HG02885 (cell line): ENCODE results near the gene CCNYL1.

ENCODE experiments used
- ATAC-seq: cut with Tn5 transposase; IDR thresholded peaks from one replicate; pipeline ENCODE4 v1.9.1; 2021; ENCODE audit warnings: mild to moderate bottlenecking; ENCODE audit not compliant: unreplicated experiment, poor library complexity

CCNYL1 gene

DNA sequence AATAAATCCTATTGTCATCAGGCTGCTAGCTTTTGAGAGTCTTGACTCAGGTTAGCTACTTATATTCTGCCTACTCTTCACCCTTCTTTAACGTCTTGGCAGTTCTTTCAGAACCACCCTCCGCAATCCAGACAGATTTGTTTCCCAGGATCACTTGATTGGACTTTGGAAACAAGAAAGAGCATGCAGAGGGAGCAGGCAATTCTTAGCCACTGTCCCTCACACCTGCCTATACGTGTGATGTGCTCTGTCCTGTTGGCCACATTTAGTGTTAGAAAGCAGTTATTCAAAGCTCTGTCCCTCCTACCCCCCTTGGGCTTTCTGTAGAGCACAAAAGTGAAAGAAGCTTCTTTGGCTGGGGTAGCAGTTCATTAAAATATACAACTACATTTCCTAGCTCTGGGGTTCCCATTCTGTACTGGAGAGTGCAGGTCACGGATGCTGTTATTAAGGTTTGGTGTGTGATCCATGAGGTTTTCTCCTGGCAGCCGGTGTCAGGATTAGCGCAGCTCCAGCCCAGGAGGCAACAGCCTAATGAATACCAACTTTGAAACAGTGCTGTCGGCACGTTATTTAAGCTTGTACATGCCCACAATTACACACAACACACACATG is 52.0 kb downstream of the CCNYL1 start:
- no peak for ATAC-seq

- no peak for ATAC-seq
Measured at GRCh38 chr2:207764096-207764630, 52.7 kb downstream of the CCNYL1 start.

DNA sequence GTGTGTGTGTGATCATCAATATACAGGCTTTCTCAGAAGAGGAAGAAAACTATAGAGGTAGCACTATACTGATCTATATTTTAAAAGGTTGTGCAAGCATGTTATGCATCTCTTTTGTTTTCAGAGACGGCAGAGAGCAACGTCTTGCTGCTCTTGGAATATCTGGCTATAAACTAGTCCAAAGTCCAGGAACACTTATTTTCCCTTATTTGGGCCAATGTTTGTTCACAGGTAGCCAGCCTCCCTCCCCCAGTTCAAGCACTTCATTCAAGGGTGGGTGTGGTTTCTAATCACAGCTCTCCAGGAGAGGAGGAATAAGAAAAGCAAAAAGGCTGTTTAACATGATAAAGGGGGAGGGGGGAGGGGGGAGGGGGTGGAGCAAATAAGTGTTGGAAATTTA is 54.1 kb downstream of the CCNYL1 start:
- ATAC-seq, result no peak

DNA sequence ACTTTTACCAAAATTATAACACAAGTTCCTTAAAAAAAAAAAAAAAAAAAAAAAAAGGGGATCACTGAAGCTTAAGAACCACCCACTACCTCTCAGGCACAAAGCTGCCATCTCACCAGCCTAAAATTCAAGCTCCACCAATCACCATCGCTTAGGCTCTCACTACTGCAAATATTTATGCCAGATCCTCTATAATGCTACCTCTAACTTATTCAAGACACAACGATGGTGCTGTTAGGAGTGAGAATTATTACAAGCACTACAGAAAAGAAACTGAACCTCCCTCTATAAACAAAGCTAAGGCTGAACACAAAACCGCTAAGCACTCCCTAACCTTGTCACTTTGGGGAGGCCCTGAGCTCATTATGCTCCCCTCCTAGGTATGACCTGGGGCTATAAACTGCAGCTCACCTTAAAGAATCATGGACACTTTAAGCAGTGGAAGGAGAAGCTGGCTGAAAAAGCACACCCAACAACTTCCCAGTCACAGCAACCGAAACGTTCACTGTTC is 54.7 kb downstream of the CCNYL1 start:
- no peak for ATAC-seq

DNA sequence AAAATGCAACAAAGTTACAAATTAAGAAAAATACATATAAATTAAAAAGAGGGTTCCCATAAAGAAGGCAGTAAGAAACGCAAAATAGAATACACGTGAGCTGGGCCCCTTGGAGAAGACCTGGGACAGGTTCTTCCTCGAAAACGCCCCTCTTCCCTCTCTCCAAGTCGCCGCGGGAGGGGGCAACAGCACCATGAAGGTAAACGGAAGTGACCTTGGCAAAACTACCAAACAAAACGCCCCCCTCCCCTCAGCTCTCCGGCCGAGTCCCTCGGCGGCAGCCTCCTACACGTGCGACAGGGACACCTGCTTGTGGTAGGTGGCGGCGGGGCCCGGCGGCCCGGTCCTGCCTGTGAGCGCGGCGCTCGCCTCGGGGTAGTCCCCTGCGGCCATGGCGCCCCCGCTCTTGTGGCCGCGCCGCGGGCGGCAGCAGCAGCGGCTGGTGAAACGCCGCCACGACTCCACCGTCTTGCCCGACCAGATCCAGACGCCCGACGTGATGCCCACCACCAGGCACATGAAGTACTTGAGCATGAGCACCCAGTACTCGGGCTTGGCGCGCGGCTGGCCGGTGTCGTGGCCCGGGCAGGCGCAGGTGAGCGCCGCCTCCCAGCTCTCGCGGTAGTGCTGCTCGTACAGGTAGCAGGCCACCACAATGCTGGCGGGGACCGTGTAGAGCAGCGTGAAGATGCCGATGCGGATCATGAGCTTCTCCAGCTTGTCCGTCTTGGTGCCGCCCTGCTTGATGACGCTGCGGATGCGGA is 55.4 kb downstream of the CCNYL1 start:
- no peak for ATAC-seq

DNA sequence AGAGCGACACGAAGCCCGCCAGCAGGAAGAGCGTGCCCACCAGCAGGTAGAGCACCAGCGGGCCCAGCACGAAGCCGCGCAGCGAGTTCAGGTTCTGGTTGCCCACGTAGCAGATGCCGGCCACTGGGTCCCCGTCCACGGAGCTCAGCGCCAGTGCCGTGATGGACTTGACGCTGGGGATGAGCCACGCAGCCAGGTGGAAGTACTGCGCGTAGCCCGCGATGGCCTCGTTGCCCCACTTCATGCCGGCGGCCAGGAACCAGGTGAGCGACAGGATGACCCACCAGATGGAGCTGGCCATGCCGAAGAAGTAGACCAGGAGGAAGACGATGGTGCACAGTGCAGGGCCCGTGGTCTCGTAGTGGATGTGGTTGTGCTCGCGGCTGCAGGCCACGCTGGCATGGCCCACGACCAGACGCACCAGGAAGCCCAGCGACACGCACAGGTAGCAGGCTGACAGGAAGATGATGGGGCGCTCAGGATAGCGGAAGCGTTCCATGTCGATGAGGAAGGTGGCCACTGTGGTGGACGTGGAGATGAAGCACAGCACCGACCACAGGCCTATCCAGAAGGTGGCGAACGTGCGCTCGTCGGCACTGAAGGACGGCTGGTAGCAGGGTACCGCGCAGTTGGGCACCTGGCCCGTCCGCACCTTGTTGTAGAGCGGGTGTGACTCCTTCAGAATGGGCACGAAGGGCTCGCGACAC is 56.2 kb downstream of the CCNYL1 start:
- no peak for ATAC-seq

- ATAC-seq, result peak; percentile 15
Measured at GRCh38 chr2:207768168-207768865, 56.9 kb downstream of the CCNYL1 start.

- peak; percentile 6 for ATAC-seq
Measured at GRCh38 chr2:207768866-207769596, 57.6 kb downstream of the CCNYL1 start.

DNA sequence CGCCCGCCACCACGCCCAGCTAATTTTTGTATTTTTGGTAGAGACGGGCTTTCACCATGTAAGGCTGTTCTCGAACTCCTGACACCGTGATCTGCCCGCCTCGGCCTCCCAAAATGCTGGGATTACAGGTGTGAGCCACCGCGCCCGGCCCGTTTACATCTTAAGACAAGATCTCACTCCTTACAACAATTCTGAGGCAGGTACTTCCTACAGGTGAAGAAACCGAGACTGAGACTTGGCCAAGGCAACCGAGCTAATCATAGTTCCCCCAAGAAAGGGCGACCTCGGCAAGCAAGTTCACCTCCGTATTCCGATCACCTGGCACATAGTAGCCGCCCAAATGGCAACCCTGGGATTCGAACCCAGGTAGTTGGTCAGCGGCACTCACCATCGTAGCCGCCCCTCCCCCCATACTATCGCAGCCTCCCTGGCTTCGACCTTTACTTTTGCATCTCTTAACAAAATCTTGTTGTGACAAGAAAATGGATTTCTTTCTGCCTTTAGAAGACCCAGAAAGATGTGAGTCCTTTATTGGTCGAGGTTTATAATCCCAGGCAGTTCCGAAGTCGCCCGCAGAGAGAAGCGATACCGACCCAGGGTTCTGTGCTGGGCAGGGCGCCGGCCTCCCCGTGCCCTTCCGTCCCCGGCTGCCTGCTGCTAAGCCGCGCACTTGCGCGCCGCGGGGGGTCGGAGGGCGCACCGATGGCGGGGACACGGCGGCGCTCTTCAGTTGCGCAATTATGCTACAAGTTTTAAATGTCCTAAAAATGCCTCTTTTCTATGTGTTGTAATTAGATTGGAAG is 59.4 kb downstream of the CCNYL1 start:
- ATAC-seq, result no peak

DNA sequence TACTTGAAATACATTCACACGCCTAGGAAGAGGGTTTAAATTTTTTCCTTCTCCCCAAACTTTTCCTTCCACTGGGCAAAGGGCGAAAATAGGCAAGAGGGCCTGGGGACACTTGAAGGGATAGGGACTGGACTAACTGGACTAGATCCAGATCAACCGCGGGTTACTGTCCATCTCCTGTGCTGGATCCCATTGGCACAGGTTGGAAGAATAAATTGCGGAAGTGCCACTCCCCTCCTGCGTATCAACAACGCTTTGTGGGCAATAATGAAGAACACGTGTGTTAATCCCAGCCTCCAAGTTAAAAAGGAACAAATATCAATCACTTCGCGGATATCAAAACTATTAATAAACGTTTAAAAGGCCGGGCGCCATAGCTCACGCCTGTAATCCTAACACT is 60.0 kb downstream of the CCNYL1 start:
- no peak for ATAC-seq

GRCh38 chr2:207772081-207772843 is 60.8 kb downstream of the CCNYL1 start:
- no peak for ATAC-seq

- ATAC-seq, result no peak
Measured at GRCh38 chr2:207772844-207773205, 61.4 kb downstream of the CCNYL1 start.

DNA sequence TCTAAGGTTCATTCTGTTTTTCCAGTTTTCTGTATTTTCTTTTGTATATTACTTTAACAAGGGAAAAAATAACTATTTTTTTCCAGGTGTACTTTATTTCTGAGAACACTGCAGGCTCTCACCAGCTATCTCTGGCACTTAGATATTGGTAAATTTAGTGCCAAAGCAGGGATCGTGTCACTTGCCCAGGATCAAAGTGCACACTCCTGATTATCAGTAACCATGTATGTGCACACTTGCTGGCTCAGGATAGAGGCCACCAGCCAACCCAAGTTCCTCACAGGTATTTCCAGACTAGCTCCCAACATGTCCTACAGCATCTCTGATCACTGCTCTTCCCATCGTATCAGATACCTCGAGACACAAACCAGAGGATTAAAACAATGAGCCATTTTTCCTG is 64.0 kb downstream of the CCNYL1 start:
- no peak for ATAC-seq

DNA sequence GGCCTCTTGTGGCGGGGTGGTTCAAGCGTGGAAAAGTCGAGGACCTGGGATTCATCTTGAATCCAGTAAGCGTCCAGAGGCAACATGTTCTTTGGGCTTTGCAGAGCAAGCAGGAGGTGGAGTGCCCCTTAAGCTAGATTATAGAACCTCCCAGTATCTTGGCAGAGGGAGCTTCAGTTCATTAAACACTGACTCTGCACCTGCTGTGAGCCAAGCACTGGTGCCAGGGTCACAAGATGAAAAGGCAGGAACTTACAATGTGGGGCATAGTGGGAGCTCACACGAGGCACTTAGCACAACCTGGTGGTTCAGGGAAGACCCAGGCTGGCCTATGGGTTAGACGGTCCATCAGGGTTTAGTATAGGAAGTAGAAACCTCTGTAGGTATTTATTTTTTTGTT is 65.7 kb downstream of the CCNYL1 start:
- ATAC-seq, result no peak

DNA sequence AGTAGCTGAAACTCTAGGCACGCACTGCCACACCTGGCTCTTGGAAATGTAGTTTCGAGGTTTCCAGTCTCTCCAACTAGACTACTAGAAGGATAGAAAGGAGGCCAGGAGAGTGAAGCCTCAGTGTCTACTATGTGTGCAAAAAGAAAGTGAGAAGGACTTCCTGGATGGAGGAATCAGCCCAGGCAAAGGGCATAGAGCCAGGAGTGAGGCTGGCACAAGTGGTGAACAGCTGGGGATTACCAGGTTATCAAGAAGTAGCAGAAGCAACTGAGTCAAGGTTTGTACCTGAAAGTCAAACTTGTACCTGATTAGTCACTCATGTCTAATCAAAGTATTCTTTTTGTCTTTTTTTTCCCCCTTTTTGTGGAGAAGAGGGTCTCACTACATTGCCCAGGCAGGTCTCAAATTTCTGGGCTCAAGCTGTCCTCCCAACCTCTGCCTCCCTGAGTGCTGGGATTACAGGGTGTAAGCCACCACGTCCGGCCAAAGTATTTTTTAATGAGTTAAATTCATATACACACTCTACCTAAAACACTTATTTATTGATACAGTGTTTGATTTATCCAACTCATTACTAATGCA is 67.0 kb downstream of the CCNYL1 start:
- no peak for ATAC-seq

- ATAC-seq, result no peak
Measured at GRCh38 chr2:207779523-207779922, 68.1 kb downstream of the CCNYL1 start.

DNA sequence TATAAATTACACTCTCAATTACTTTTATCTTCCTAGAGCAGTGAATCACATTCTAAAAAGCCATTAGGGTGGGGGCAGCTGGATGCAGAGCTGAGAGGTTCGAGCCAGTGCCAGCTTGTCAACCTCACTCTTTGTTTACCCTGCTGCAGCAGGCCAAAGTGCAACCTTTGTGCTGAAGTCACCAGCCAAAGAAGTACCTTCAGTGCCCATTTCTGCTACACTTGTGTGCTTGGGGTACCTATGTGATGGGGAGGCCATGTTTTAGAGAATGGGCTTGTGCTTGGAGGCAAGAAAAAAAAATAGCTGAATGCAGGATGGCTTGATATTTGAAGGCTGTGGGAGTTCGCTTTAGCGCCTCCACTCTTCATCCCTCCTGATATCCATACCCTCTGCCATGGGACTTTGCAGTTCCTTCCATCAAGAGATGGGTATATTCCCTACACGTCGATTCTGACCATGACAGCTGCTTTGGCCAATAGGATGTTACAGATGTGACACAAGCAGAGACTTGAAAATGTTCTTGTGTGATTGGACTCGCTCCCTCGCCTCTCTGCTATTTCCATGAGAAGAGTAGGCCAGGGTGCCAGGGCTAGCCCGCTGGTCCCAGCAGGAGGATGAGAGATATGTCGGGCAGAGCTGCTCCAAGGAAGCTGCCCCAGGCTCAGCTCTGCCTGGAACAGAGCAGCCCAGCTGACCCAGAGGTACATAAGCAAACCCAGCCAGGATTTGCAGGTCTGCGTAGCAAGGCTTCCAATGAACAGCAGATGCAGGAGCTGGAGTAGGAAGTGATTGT is 71.0 kb downstream of the CCNYL1 start:
- no peak for ATAC-seq
